Neuronal stem cell (in vitro differentiated cells): ENCODE results near the gene HOXA7. TPM values are rescaled to one million over a fixed set of nuclear protein-coding genes. Genes with fewer than 3 reads are reported as not detected.

Source experiments
- DNase-seq: peaks from one replicate; pipeline ENCODE4 v3.0.0-alpha.2; 2013; ENCODE audit warnings: low spot score
- H2AFZ ChIP-seq: one replicate; pipeline ENCODE4 v1.6.1; 2013; ENCODE audit warnings: mild to moderate bottlenecking, low read length, inconsistent platforms
- H2AK5ac ChIP-seq: 2 replicates; pipeline ENCODE4 v1.6.1; 2013; ENCODE audit warnings: low read depth, mild to moderate bottlenecking, inconsistent platforms, low read length, moderate library complexity, mixed read lengths
- H2BK120ac ChIP-seq: 2 replicates; pipeline ENCODE4 v1.6.1; 2013; ENCODE audit warnings: low read depth, mild to moderate bottlenecking, inconsistent platforms, low read length, moderate library complexity, mixed read lengths
- H2BK12ac ChIP-seq: one replicate; pipeline ENCODE4 v1.6.1; 2013; ENCODE audit warnings: low read length, inconsistent platforms
- H2BK15ac ChIP-seq: 2 replicates; pipeline ENCODE4 v1.6.1; 2013; ENCODE audit warnings: mild to moderate bottlenecking, low read length, inconsistent platforms, mixed read lengths
- H2BK5ac ChIP-seq: one replicate; pipeline ENCODE4 v1.6.1; 2013; ENCODE audit warnings: inconsistent platforms, mild to moderate bottlenecking, low read length, moderate library complexity
- H3K14ac ChIP-seq: one replicate; pipeline ENCODE4 v1.6.1; 2013; ENCODE audit warnings: low read length, inconsistent platforms
- H3K18ac ChIP-seq: 2 replicates; pipeline ENCODE4 v1.6.1; 2013; ENCODE audit warnings: low read length, inconsistent platforms
- H3K23ac ChIP-seq: 2 replicates; pipeline ENCODE4 v1.6.1; 2013; ENCODE audit warnings: low read depth, mild to moderate bottlenecking, mixed read lengths, low read length, inconsistent platforms; ENCODE audit not compliant: poor library complexity
- H3K27ac ChIP-seq: replicated peaks from 3 replicates; pipeline ENCODE4 v1.5.1; 2013; ENCODE audit warnings: low read length, inconsistent platforms
- H3K27me3 ChIP-seq, 3 experiments: 2 replicates each; pipeline ENCODE4 v1.6.1; 2013; ENCODE audit warnings: low read length in 3 of 3, mild to moderate bottlenecking in 2 of 3, inconsistent platforms in 1 of 3, low read depth in 1 of 3, mixed read lengths in 1 of 3, moderate library complexity in 1 of 3; ENCODE audit not compliant: control insufficient read depth in 3 of 3, insufficient read depth in 3 of 3
- H3K36me3 ChIP-seq, 2 donors: replicated peaks in 1 of 2; 2 replicates each; pipeline ENCODE4 v1.6.1; 2013; ENCODE audit warnings: low read length in 2 of 2; ENCODE audit not compliant: control insufficient read depth in 2 of 2, insufficient read depth in 2 of 2
- H3K4ac ChIP-seq: 2 replicates; pipeline ENCODE4 v1.6.1; 2013; ENCODE audit warnings: inconsistent platforms, mild to moderate bottlenecking, low read length, moderate library complexity
- H3K4me1 ChIP-seq, 2 donors: 1 replicate in 1 of 2; 2 replicates in 1 of 2; pipeline ENCODE4 v1.6.1; 2013; ENCODE audit warnings: low read length in 2 of 2, low read depth in 1 of 2; ENCODE audit not compliant: control insufficient read depth in 2 of 2, insufficient read depth in 1 of 2
- H3K4me2 ChIP-seq: one replicate; pipeline ENCODE4 v1.6.1; 2013; ENCODE audit warnings: mild to moderate bottlenecking, low read length, inconsistent platforms; ENCODE audit not compliant: insufficient read depth, poor library complexity, severe bottlenecking
- H3K4me3 ChIP-seq, 2 donors: 2 replicates each; pipeline ENCODE4 v1.5.1; 2013; ENCODE audit warnings: low read length in 2 of 2, mild to moderate bottlenecking in 2 of 2, inconsistent platforms in 1 of 2, moderate library complexity in 1 of 2
- H3K79me1 ChIP-seq: one replicate; pipeline ENCODE4 v1.6.1; 2013; ENCODE audit warnings: low read depth, mild to moderate bottlenecking, inconsistent platforms, low read length, moderate library complexity
- H3K9ac ChIP-seq: one replicate; pipeline ENCODE4 v1.6.1; 2013; ENCODE audit warnings: mild to moderate bottlenecking, low read depth, low read length, inconsistent platforms; ENCODE audit not compliant: poor library complexity
- H3K9me3 ChIP-seq, 2 donors: replicated peaks in 1 of 2; 2 replicates each; pipeline versions ENCODE3 to v1.6.1; 2013; ENCODE audit warnings: low read length in 2 of 2, mild to moderate bottlenecking in 2 of 2, inconsistent platforms in 1 of 2, low read depth in 1 of 2, mixed read lengths in 1 of 2, moderate library complexity in 1 of 2; ENCODE audit not compliant: control insufficient read depth in 2 of 2, insufficient read depth in 1 of 2
- H4K8ac ChIP-seq: one replicate; pipeline ENCODE4 v1.6.1; 2013; ENCODE audit warnings: low read depth, mild to moderate bottlenecking, inconsistent platforms, low read length, moderate library complexity
- H4K91ac ChIP-seq: one replicate; pipeline ENCODE4 v1.6.1; 2013; ENCODE audit warnings: low read length, low read depth, mild to moderate bottlenecking, inconsistent platforms; ENCODE audit not compliant: poor library complexity
- WGBS, 2 donors: extraction: QIAGEN DNeasy Blood & Tissue Kit; methylation state at CpG; one replicate each; pipeline ENCODE4 v1.1.7; 2013; ENCODE audit warnings: missing lambda C conversion rate in 2 of 2, mixed read lengths in 1 of 2; ENCODE audit not compliant: insufficient read length in 2 of 2, insufficient replicate concordance in 1 of 2; ENCODE audit errors: extremely low coverage in 2 of 2; 5-methylcytosine and 5-hydroxymethylcytosine counted together
- polyA plus RNA-seq, 2 experiments: library from polyadenylated mRNA; stranded (reverse); fragments of 200-250 nt; gene quantifications; one replicate each; pipeline ENCODE4 v1.2.3, GENCODE V29; 2013

The HOXA7 gene
- polyA plus RNA-seq (2013, experiment 1 of 2), result not detected
- not detected for polyA plus RNA-seq (2013, experiment 2 of 2)

DNA sequence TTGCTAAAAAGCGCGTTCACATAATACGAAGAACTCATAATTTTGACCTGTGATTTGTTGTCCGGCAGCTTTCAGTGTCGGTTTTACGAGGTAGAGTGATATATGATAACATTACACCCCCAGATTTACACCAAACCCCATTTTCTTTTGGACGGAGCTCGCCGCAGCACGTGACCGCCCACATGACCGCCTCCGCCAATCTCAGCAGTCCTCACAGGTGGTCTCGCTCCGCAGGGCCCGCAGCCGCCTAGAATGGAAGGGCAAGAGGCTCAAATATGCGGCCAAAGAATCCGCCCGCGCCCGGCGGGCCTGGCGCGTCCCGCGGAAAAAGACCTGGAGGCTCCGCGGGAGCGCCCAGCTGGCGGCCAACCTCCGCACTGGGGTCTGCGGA is at the start of gene HOXA7:
Gene HOXA7, minus strand, starts transcription at position 168 of the 391 bp plus-strand sequence. Its CDS starts 130 bp downstream, at position 38.
- Histone ChIP-seq H2BK5ac (no peak within 1 kb of the TSS), H2BK120ac (no peak within 1 kb of the TSS), H2AFZ (peak within 1 kb of the TSS; percentile 79), H4K8ac (no peak within 1 kb of the TSS), H2BK12ac (no peak within 1 kb of the TSS), H3K27me3 (peaks cover 81 to 99% (median 94%) of the 10 kb centered on the region in 3 experiments), H3K4me2 (peak within 1 kb of the TSS; percentile 23), H3K4me3 (peak within 1 kb of the TSS in 1 of 2 donors; percentile 26), H3K27ac (no peak within 1 kb of the TSS), H3K4me1 (no peaks in the 10 kb centered on the region), H3K18ac (no peak within 1 kb of the TSS), H3K23ac (no peak within 1 kb of the TSS), H3K4ac (no peak within 1 kb of the TSS), H3K14ac (no peak within 1 kb of the TSS), H2AK5ac (no peak within 1 kb of the TSS), H3K79me1 (no peaks in the 10 kb centered on the region), H2BK15ac (no peak within 1 kb of the TSS), H4K91ac (no peak within 1 kb of the TSS), H3K9me3 (peaks cover 25 to 40% of the 10 kb centered on the region in 2 donors), H3K36me3 (no peaks in the 10 kb centered on the region), H3K9ac (no peak within 1 kb of the TSS)
- no CpG with 5 or more reads among the region's 33 CpGs for WGBS, 2 donors
- no peak for DNase-seq

DNA sequence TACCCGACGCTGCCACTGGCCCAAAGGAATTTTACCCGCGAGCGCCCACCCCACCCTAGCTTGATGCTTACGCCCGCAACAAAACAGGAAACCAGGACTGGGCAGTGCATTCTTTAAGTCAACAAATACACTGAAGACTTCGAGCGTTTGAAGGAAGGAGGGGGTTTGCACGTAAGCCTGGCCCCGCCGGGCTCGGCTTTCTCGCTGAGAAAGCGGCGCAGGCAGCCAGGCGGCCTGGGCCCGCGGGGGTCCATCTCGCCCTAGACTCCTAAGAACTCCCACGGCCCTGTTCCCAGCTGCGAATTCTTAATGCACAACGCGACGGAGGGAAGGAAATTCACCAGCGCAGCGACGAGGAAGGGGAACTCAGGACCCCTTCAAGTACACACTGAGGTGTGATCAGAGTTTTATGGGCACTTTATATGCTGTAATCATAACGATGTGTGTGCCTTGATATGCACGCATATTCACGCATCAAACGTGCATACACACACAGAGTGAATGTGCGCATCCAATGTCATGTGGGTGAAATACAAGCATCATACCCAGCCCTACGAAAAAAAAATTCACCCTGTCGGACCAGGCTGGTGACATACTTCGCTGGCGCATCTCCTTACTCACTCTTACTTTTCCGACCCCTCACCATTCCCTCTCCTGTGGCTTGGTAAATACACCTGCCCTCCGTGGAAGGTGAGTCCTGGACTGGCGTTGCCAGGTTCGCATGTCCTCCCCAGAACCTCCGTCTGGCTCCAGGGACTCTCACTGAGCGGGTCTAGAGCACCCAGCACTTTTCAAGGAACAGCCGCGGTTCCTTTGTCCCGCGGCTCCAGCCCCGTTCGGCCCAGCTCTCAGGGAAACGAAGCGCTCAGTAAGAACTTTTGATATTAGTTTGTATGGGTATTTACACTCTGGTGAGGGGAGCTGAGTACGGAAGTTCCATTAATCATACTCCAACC is 49.1 kb upstream of the HOXA7 start:
- peaks cover 49 to 100% (median 97%) of the 10 kb centered on the region in 3 experiments for H3K27me3 ChIP-seq
- peak overlapping the region; percentile 89 for H3K23ac ChIP-seq
- no peaks in the 10 kb centered on the region for H3K36me3 ChIP-seq
- H3K14ac ChIP-seq, result peak overlapping the region; percentile 17
- H3K27ac ChIP-seq, result no peak overlapping the region
- no peak overlapping the region for H2BK5ac ChIP-seq
- H2AK5ac ChIP-seq, result no peak overlapping the region
- no peak overlapping the region for H4K91ac ChIP-seq
- H2BK120ac ChIP-seq, result no peak overlapping the region
- no CpG with 5 or more reads among the region's 52 CpGs for WGBS, 2 donors
- H3K18ac ChIP-seq, result no peak overlapping the region
- H3K9me3 ChIP-seq, result no peaks in the 10 kb centered on the region
- no peaks in the 10 kb centered on the region for H3K4me1 ChIP-seq
- peak overlapping the region; percentile 71 for H2AFZ ChIP-seq
- no peak for DNase-seq
- no peaks in the 10 kb centered on the region for H3K79me1 ChIP-seq
- H3K4me3 ChIP-seq, result no peak overlapping the region
- H3K4me2 ChIP-seq, result no peak overlapping the region
- no peak overlapping the region for H2BK12ac ChIP-seq
- no peak overlapping the region for H2BK15ac ChIP-seq
- H3K4ac ChIP-seq, result no peak overlapping the region
- H4K8ac ChIP-seq, result no peak overlapping the region
- H3K9ac ChIP-seq, result no peak overlapping the region

DNA sequence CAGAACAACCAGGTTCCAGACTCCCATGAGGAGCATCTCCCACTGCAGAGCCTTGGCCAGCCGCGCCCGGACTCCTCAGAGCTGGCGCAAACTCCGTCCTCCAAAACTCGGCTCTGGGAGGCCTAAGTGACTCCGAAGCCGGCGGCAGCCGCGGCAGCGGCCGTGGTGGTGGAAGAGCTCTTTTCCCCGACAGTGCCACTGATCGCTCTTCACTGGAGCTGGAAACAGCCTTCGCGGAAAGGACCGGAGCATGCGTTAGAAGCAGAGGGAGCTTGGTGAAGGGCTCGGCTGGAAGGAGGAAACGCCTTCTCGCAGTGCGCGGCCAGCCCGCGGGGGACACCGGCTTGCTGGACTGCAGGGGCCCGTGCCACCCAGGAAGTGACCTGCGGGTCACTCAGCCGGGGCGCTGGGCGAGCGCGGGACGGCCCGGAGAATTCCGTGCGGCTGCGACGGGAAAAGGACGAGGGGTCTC is 48.4 kb upstream of the HOXA7 start:
- peak overlapping the region; percentile 50 for H3K23ac ChIP-seq
- H3K9me3 ChIP-seq, result no peaks in the 10 kb centered on the region
- H2BK5ac ChIP-seq, result no peak overlapping the region
- H3K9ac ChIP-seq, result no peak overlapping the region
- H3K27ac ChIP-seq, result no peak overlapping the region
- WGBS, 2 donors, result no CpG with 5 or more reads among the region's 41 CpGs
- H3K4ac ChIP-seq, result no peak overlapping the region
- H3K14ac ChIP-seq, result peak overlapping the region; percentile 17
- H3K4me2 ChIP-seq, result no peak overlapping the region
- H3K4me1 ChIP-seq, result peaks cover 0 to 1% of the 10 kb centered on the region in 2 donors
- peaks cover 56 to 99% (median 97%) of the 10 kb centered on the region in 3 experiments for H3K27me3 ChIP-seq
- no peak overlapping the region for H2BK12ac ChIP-seq
- H2BK15ac ChIP-seq, result no peak overlapping the region
- no peaks in the 10 kb centered on the region for H3K36me3 ChIP-seq
- no peak overlapping the region for H4K91ac ChIP-seq
- no peak overlapping the region for H2AK5ac ChIP-seq
- H2AFZ ChIP-seq, result peak overlapping the region; percentile 71
- H3K4me3 ChIP-seq, result no peak overlapping the region
- H3K79me1 ChIP-seq, result no peaks in the 10 kb centered on the region
- no peak overlapping the region for H2BK120ac ChIP-seq
- H4K8ac ChIP-seq, result no peak overlapping the region
- DNase-seq, result no peak
- H3K18ac ChIP-seq, result peak overlapping the region; percentile 76

DNA sequence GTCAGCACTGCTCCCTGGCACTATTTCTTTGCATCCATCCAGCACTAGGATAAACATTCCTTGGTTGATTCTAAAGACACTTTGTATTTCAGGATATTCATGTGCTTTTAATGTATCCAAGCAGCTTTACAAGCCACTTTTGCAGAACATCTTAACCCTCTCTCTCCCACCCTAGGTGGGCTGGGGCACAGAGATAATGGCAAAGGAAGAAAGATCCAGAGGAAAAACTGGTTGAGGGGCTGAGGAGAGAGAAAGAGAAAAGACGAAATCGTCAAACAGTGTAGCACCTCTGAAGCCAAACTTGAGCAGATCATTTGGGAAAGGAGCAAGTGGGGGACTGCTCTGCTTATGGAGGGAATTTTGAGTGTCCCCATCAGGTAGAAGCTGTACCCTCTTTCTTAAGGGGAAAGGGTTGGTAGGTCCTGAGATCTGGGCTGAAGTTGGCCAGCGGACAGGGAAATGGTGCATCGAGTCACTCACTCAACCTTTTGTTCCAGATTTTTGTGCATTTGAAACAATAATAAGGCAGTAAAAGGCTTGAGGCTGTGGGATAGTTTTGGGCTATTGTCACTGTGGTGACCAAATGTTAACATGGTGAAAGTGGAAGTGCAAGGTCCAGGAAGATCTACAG is 47.6 kb upstream of the HOXA7 start:
- Histone ChIP-seq H3K4me1 (peaks cover 0 to 1% of the 10 kb centered on the region in 2 donors), H4K8ac (no peak overlapping the region), H2AFZ (no peak overlapping the region), H2BK12ac (no peak overlapping the region), H2BK120ac (no peak overlapping the region), H3K4me2 (no peak overlapping the region), H3K9ac (no peak overlapping the region), H2BK15ac (no peak overlapping the region), H2AK5ac (no peak overlapping the region), H4K91ac (no peak overlapping the region), H3K4me3 (no peak overlapping the region), H3K4ac (no peak overlapping the region), H3K27ac (no peak overlapping the region), H3K18ac (no peak overlapping the region), H2BK5ac (no peak overlapping the region), H3K36me3 (no peaks in the 10 kb centered on the region), H3K79me1 (no peaks in the 10 kb centered on the region), H3K23ac (no peak overlapping the region), H3K9me3 (no peaks in the 10 kb centered on the region), H3K14ac (no peak overlapping the region), H3K27me3 (peaks cover 61 to 97% (median 94%) of the 10 kb centered on the region in 3 experiments)
- WGBS, 2 donors, result no CpG with 5 or more reads among the region's 4 CpGs
- DNase-seq, result no peak
